ENCODE data around the gene TOMM40L.

DNA sequence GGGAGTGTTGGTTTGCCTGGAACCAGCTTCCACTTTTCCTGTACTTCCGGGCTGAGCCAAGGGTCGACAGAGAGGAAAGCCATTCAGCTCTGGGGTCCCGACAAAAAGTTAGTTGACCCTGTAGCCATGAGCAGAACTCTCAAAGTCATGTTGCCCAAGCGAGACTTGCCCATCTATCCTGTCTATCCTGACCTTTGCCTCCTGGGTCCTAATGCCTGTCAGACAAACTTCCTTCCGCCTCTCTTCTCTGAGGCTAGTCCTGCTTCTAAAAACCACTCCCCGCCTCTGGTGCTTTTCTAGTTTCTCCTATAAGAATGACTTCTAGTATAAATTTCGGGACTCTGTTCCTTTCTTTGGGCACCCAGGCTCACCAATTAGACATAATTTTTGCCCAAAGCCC, 25.0 kb downstream of the TOMM40L start:
- TF ChIP-seq, protein P1, sequence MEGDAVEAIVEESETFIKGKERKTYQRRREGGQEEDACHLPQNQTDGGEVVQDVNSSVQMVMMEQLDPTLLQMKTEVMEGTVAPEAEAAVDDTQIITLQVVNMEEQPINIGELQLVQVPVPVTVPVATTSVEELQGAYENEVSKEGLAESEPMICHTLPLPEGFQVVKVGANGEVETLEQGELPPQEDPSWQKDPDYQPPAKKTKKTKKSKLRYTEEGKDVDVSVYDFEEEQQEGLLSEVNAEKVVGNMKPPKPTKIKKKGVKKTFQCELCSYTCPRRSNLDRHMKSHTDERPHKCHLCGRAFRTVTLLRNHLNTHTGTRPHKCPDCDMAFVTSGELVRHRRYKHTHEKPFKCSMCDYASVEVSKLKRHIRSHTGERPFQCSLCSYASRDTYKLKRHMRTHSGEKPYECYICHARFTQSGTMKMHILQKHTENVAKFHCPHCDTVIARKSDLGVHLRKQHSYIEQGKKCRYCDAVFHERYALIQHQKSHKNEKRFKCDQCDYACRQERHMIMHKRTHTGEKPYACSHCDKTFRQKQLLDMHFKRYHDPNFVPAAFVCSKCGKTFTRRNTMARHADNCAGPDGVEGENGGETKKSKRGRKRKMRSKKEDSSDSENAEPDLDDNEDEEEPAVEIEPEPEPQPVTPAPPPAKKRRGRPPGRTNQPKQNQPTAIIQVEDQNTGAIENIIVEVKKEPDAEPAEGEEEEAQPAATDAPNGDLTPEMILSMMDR (IDR thresholded peaks at IDR 0.05), result no peak
- TF ChIP-seq ZFX (IDR thresholded peaks at IDR 0.05; ENCODE audit: borderline replicate concordance), result no peak
